GM23248 (cell line): Measurements from ENCODE around the gene GRIN2C.

Experiments
- EZH2 ChIP-seq: fragments of 200-600 bp; sonication (generic); IDR thresholded peaks from 2 replicates; pipeline ENCODE4 v1.6.1; 2018; ENCODE audit warnings: antibody characterized with exemption, mild to moderate bottlenecking; ENCODE audit not compliant: insufficient read depth, poor library complexity, severe bottlenecking
- EZH2phosphoT487 ChIP-seq: fragments of 200-600 bp; sonication (generic); IDR thresholded peaks from 2 replicates; pipeline ENCODE4 v1.6.1; 2018; ENCODE audit warnings: antibody characterized with exemption, moderate library complexity, mild to moderate bottlenecking, low read depth; ENCODE audit not compliant: insufficient read depth

GRCh38 chr17:74875155-74875976 is 15.7 kb upstream of the GRIN2C start:
- no peak for TF ChIP-seq EZH2
- no peak for TF ChIP-seq EZH2phosphoT487
